CD14-positive monocyte (primary cell): ENCODE data around the gene CALB2. TPM values are rescaled to one million over a fixed set of nuclear protein-coding genes. Genes with fewer than 3 reads are reported as not detected.

ENCODE experiments used
- DNase-seq, 3 donors: peaks; one replicate each; pipeline ENCODE4 v3.0.0-alpha.2; 2011 to 2022
- H2AFZ ChIP-seq: 2 replicates; pipeline ENCODE4 v1.6.0; 2012; ENCODE audit warnings: mild to moderate bottlenecking, low read depth, low read length, inconsistent platforms; ENCODE audit not compliant: insufficient read depth, poor library complexity, severe bottlenecking
- H3K27ac ChIP-seq, 2 donors: 1 replicate in 1 of 2; 2 replicates in 1 of 2; pipeline ENCODE4 v1.5.1; 2012 to 2013; ENCODE audit warnings: low read length in 2 of 2, control low read depth in 1 of 2, inconsistent platforms in 1 of 2, low read depth in 1 of 2, mild to moderate bottlenecking in 1 of 2
- H3K27me3 ChIP-seq, 2 donors: one replicate each; pipeline versions ENCODE4 v1.6.0 to v1.6.1; 2011 to 2013; ENCODE audit warnings: low read length in 2 of 2; ENCODE audit not compliant: control insufficient read depth in 2 of 2, insufficient read depth in 2 of 2
- H3K36me3 ChIP-seq, 2 donors: replicated peaks in 1 of 2; 1 replicate in 1 of 2; 2 replicates in 1 of 2; pipeline versions ENCODE4 v1.5.1 to v1.6.1; 2012 to 2013; ENCODE audit warnings: low read length in 2 of 2, control low read depth in 1 of 2, inconsistent platforms in 1 of 2, mild to moderate bottlenecking in 1 of 2; ENCODE audit not compliant: insufficient read depth in 2 of 2, control insufficient read depth in 1 of 2
- H3K4me1 ChIP-seq, 2 donors: 1 replicate in 1 of 2; 2 replicates in 1 of 2; pipeline versions ENCODE4 v1.5.1 to v1.6.1; 2012 to 2013; ENCODE audit warnings: low read length in 2 of 2, control low read depth in 1 of 2, inconsistent platforms in 1 of 2, mild to moderate bottlenecking in 1 of 2, moderate library complexity in 1 of 2; ENCODE audit not compliant: insufficient read depth in 2 of 2, control insufficient read depth in 1 of 2
- H3K4me2 ChIP-seq: replicated peaks from 2 replicates; pipeline ENCODE3; 2012; ENCODE audit warnings: low read length, moderate library complexity, mild to moderate bottlenecking; ENCODE audit not compliant: poor library complexity, severe bottlenecking; ENCODE audit errors: extremely low read depth
- H3K4me3 ChIP-seq, 3 experiments: fragments of 200-600 bp in 1 of 3; sonication (generic) in 1 of 3; replicated peaks in 1 of 3; 1 replicate in 2 of 3; 2 replicates in 1 of 3; pipeline ENCODE4 v1.5.1; 2011 to 2013; ENCODE audit warnings: low read length in 3 of 3, mild to moderate bottlenecking in 3 of 3, control low read depth in 2 of 3, low read depth in 2 of 3, inconsistent platforms in 1 of 3, moderate library complexity in 1 of 3
- H3K79me2 ChIP-seq: 2 replicates; pipeline ENCODE4 v1.6.0; 2012; ENCODE audit warnings: mild to moderate bottlenecking, control low read depth, inconsistent platforms, low read length, moderate library complexity; ENCODE audit not compliant: insufficient read depth
- H3K9ac ChIP-seq: 2 replicates; pipeline ENCODE4 v1.6.0; 2017; ENCODE audit warnings: low read length, mild to moderate bottlenecking; ENCODE audit not compliant: insufficient read depth, poor library complexity, severe bottlenecking
- H3K9me3 ChIP-seq, 2 donors: replicated peaks in 1 of 2; 1 replicate in 1 of 2; 2 replicates in 1 of 2; pipeline versions ENCODE4 v1.5.1 to v1.6.1; 2012 to 2013; ENCODE audit warnings: low read length in 2 of 2, control low read depth in 1 of 2; ENCODE audit not compliant: control insufficient read depth in 1 of 2, insufficient read depth in 1 of 2
- H4K20me1 ChIP-seq: 2 replicates; pipeline ENCODE4 v1.6.0; 2012; ENCODE audit warnings: mild to moderate bottlenecking, low read length, control low read depth, moderate library complexity; ENCODE audit not compliant: insufficient read depth
- H3K27ac Mint-ChIP-seq, 7 donors: one replicate each; pipeline ENCODE4 v1.8.0; 2020; ENCODE audit warnings: mild to moderate bottlenecking in 7 of 7, mixed read lengths in 7 of 7, moderate library complexity in 6 of 7, inconsistent platforms in 2 of 7
- H3K27me3 Mint-ChIP-seq, 3 donors: one replicate each; pipeline ENCODE4 v1.8.0; 2021 to 2022; ENCODE audit warnings: low read depth in 3 of 3, mild to moderate bottlenecking in 3 of 3, mixed read lengths in 3 of 3, moderate library complexity in 3 of 3, inconsistent platforms in 1 of 3
- H3K36me3 Mint-ChIP-seq, 2 donors: one replicate each; pipeline ENCODE4 v1.8.0; 2020; ENCODE audit warnings: mixed read lengths in 2 of 2, inconsistent platforms in 1 of 2, mild to moderate bottlenecking in 1 of 2
- H3K4me1 Mint-ChIP-seq: one replicate; pipeline ENCODE4 v1.8.0; 2020; ENCODE audit warnings: mild to moderate bottlenecking, mixed read lengths
- H3K4me3 Mint-ChIP-seq, 2 donors: one replicate each; pipeline ENCODE4 v1.8.0; 2020; ENCODE audit warnings: mild to moderate bottlenecking in 2 of 2, mixed read lengths in 2 of 2, moderate library complexity in 1 of 2
- H3K9me3 Mint-ChIP-seq, 7 donors: one replicate each; pipeline ENCODE4 v1.8.0; 2020 to 2022; ENCODE audit warnings: mixed read lengths in 7 of 7, mild to moderate bottlenecking in 6 of 7, moderate library complexity in 6 of 7, inconsistent platforms in 2 of 7
- CTCF ChIP-seq: fragments of 200-600 bp; IDR thresholded peaks from one replicate; pipeline ENCODE4 v1.8.0; 2022; ENCODE audit warnings: antibody characterized with exemption, mild to moderate bottlenecking
- WGBS: methylation state at CpG from one replicate; pipeline ENCODE4 v1.1.5; 2013; ENCODE audit warnings: missing lambda C conversion rate; ENCODE audit not compliant: insufficient coverage; 5-methylcytosine and 5-hydroxymethylcytosine counted together
- intact Hi-C, 2 donors: fragments of 100-400 bp; cut with micrococcal nuclease; formaldehyde crosslinking; loops; one replicate each; pipeline versions ENCODE4 v1.15.0 to v1.15.1; 2023
- polyA plus RNA-seq, 3 donors: library from polyadenylated mRNA; depleted of rRNA in 1 of 3; unstranded in 2 of 3; stranded (reverse) in 1 of 3; fragments of 300-500 nt in 2 of 3; fragments of >200 nt in 1 of 3; fragmentation: Illumina TruSeq in 2 of 3; gene quantifications; 1 replicate in 2 of 3; 2 replicates in 1 of 3; pipeline ENCODE4 v1.2.3, GENCODE V29; 2012 to 2021

CALB2 gene
- polyA plus RNA-seq, 3 donors: not detected

GRCh38 chr16:71406316-71406715 lies 47.8 kb downstream of the CALB2 start:
- no peaks in the 10 kb centered on the region for H3K36me3 ChIP-seq
- H3K79me2 ChIP-seq: no peaks in the 10 kb centered on the region
- no peaks in the 10 kb centered on the region for H3K4me1 ChIP-seq
- no peak for DNase-seq
- H3K4me2 ChIP-seq: no peak overlapping the region
- H3K4me1 Mint-ChIP-seq: peaks cover 5% of the 10 kb centered on the region
- 35% methylated on average over 3 of the region's 5 CpGs for WGBS
- H2AFZ ChIP-seq: no peak overlapping the region
- no peak overlapping the region for H3K4me3 Mint-ChIP-seq
- H3K4me3 ChIP-seq: no peak overlapping the region
- H3K9ac ChIP-seq: no peak overlapping the region
- no peak overlapping the region for H3K27ac Mint-ChIP-seq
- peaks cover 0 to 15% of the 10 kb centered on the region in 2 donors for H3K27me3 ChIP-seq
- intact Hi-C loops: no loop called here
- no peaks in the 10 kb centered on the region for H4K20me1 ChIP-seq
- no peak overlapping the region for H3K27ac ChIP-seq
- H3K27me3 Mint-ChIP-seq: peaks cover 23 to 58% (median 24%) of the 10 kb centered on the region in 3 donors
- no peaks in the 10 kb centered on the region for H3K36me3 Mint-ChIP-seq
- H3K9me3 ChIP-seq: peaks cover 16 to 19% of the 10 kb centered on the region in 2 donors
- H3K9me3 Mint-ChIP-seq: peaks cover 4 to 30% (median 21%) of the 10 kb centered on the region in 7 donors
- TF ChIP-seq CTCF: no peak

- Histone ChIP-seq H3K9me3 (peaks cover 16 to 19% of the 10 kb centered on the region in 2 donors), H3K4me2 (no peak overlapping the region), H2AFZ (no peak overlapping the region), H3K4me1 (no peaks in the 10 kb centered on the region), H3K4me3 (no peak overlapping the region), H3K79me2 (no peaks in the 10 kb centered on the region), H3K36me3 (no peaks in the 10 kb centered on the region), H4K20me1 (no peaks in the 10 kb centered on the region), H3K27ac (no peak overlapping the region), H3K9ac (no peak overlapping the region), H3K27me3 (peaks cover 0 to 15% of the 10 kb centered on the region in 2 donors)
- Mint-ChIP-seq H3K4me1 (peaks cover 5% of the 10 kb centered on the region), H3K36me3 (no peaks in the 10 kb centered on the region), H3K9me3 (peaks cover 4 to 30% (median 21%) of the 10 kb centered on the region in 7 donors), H3K27me3 (peaks cover 22 to 62% (median 24%) of the 10 kb centered on the region in 3 donors), H3K27ac (no peak overlapping the region), H3K4me3 (no peak overlapping the region)
- no peak for TF ChIP-seq CTCF
- 68% methylated on average over 4 of the region's 8 CpGs for WGBS
- intact Hi-C loops: no loop called here
- no peak for DNase-seq
Measured at GRCh38 chr16:71406724-71407123, 48.2 kb downstream of the CALB2 start.
